Measurements from ENCODE around the gene HS3ST3A1.
"Not testable (repeated sequence)": the region's sequence is repeated elsewhere in the genome, so short reads cannot be mapped to it uniquely, and the experiment has no call there.

Gene HS3ST3A1

DNA sequence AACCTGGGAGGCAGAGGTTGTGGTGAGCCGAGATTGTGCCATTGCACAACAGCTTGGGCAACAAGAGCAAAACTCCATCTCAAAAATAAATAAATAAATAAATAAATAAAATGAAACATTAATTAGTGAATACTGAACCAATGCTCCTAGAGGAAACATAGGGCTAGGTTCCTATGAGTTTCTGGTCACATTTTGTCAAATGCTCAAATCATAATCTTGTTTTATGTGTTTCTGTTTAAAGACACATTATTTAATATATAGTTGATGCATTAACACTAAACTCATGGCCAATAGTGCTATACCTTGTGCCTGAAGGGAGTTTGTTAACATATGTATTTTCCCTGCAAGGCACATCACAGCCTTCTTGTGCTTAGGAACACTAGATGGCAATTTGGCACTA, 66.8 kb downstream of the HS3ST3A1 start:
- DNase-seq = no peak

DNA sequence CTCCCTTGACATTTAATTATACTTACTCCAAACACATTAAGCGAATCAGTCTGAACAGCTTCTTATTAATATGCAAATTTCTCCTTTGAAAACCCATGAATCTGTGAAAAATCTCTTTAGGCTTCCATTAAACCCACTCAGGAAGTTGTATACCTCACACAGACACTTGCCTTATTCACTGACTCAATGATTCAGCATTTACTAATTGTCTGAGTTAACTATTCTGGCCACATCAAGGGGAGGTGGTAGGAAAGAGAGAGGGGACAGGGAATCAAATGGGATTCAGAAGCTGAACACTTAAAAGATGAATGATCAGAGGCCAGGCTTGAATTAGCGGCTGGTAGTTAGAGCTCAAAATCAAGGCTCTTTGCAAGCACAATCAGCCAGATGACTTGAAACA, 70.0 kb downstream of the HS3ST3A1 start:
- DNase-seq = no peak

DNA sequence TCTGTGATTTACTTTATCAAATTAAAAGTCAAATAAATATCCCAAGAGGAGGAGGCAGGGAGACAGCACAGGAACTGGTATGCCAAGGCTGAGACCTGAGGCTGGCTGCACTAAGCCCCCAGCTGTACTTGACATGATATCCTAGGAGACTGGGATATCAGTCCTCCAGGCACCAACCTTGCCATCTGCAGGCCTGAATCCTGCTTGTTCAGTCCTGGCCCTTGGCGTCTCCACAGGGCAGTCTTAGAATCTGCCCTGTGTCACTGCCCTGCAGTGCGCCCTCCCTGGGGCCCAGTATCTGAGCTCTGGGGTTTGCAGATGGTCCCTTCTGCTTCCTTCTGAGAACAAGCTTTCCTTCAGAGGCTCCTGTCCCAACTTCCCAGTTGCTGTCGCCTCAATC, 75.9 kb downstream of the HS3ST3A1 start:
- no peak for DNase-seq

DNA sequence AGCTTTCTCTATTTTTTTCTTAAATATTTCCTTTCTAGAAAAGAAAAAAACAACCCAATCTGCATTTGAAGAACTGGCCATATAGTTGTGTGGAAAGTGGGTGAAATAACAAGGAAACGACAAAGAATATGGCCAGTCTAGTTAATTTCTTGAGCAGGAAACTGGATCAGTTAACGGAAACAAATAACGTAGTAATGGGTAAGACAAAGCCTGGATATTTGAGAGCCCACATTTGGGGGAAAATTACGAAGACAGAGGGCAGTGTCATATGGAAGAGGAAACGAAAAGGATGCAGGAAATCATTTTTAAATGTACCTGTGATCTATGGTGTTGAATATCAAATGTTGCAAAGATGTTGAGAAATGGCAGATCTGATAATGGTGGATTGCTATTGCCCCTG, 78.6 kb downstream of the HS3ST3A1 start:
- DNase-seq = no peak

DNA sequence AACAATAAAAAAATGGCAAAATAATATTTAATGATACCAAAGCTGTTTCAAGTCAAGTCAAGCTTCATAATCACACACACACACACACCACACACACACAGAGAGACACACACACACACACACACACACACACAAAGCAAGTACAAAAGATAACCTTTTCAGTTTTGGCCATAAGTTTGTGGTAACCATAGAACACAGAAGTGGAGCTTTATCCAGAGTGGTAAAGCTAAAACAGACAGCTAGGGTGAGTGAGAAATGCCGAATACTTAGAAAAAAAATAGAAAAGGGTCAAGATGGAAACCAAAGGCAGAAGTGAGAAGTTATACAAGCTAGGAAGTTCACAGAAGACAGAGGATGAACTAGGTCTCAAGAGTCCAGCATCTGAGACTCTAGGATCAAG, 79.0 kb downstream of the HS3ST3A1 start:
- DNase-seq = no peak

DNA sequence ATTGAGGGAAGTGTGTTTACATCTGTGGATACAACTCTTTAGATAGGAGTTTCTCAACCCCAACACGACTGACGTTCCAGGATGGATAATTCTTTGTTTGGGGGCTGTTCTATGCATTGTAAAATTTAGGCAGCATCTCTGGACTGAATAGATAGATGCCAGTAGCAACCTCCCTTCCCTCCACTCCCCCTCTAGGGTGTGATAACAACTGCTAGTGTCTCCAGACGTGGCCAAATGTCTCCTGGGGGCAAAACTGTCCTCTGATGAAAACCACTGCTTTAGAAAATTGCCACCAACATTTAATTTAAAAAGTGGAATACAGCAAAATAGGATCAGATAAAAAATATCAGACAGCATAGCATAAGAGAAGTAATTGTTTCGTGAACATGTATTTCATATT, 79.9 kb downstream of the HS3ST3A1 start:
- DNase-seq = no peak

DNA sequence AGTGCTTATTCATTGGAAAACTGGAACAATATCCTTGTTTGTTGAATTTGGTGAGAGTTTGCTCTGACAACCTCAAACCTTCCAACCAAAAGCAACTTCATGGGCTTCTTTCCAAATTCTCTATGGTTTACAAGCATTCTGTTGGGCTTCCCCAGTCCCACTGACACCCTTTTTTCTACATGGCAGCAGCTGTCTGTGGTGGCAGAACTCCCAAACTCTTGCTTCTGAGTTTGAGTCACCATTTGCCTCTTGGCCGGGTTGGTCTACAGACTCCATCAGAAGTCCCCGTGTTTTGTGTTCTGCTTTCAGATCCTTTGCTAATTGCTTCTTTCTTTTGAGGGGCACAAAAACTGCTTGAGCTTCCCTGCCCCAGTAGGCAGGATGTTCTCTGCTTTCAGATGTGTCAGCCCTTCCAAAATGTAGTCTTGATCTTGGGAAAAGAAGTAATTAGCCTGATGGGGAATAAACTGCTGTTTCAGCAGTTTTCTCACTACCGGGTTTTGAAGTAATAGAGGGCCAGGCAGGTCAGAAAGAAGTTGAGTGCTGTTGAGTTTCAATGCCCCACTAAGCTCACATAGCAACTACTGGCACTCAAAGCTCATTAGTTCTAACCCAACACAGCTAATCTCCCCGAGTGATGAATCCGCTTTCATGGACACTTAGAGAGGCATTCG, 80.7 kb downstream of the HS3ST3A1 start:
- no peak for DNase-seq

DNA sequence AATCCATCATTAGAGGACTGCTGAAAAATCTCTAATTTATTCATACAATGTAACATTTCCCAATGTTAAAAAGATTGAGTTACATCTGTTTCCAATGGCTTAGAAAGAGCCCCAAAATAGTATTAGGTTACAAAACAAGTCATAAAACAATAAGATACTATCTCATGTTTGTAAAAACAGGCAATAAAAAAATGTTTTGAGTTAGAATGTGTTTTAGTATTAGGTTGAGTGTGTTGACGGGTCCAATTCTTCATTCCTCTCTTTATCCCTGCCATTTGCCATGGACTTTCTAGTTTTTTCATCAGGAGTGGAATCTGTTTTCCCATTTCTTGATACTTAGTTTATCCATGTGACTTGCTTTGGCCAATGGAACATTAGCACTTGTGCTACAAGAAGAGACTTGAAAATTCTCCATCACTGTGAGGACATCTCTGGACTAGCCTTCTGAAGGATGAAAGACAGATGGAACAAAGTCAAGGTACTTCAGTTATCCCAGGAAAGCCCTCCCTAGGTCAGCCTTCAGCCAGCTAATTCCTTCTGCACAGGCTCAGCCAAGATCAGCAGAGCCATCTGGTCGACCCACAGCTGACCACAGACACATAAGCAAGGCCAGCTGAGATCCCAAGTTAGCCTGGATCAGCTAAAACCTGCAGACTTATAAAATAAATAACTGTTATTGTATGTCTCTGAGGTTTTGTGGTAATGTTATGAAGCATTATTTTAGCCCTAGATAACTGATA, 83.3 kb downstream of the HS3ST3A1 start:
- DNase-seq = no peak

DNA sequence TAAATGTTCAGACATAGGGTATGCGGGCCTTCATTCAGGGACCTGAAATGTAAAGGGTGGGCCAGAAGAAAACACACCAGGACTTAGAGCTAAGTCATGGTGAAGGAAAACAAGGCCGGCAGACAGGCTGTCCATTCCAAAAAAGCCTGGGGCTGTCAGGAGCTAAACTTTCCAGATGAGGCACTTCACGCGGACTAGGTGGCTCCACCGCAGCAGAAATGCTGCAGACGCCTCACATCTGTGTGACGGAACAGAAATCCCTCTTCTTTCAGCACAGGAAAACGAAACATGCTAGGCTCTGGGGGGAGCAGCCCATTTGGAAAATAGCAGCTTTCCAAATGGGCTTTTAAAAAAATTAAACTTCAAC, 88.7 kb downstream of the HS3ST3A1 start:
- no peak for DNase-seq

DNA sequence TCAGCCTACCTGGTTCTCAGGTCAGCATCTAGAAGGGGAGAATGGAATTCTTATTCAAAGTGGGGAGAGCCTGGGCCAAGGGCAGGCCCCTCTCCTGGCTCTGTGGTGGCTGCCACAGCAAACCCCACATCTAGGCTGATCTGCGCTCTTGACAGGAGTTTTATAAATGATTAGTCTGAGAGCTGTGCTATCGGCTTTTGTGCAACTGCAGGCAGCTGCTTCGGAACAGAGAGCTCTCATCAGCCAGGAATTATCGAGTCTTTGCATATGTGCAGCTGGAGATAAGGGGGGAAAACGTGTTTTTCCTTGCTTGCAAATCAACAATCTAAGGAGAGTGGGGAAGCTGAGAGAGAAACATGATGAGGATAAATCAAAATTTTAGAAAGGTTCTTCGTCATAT, 91.7 kb downstream of the HS3ST3A1 start:
- no peak for DNase-seq

DNA sequence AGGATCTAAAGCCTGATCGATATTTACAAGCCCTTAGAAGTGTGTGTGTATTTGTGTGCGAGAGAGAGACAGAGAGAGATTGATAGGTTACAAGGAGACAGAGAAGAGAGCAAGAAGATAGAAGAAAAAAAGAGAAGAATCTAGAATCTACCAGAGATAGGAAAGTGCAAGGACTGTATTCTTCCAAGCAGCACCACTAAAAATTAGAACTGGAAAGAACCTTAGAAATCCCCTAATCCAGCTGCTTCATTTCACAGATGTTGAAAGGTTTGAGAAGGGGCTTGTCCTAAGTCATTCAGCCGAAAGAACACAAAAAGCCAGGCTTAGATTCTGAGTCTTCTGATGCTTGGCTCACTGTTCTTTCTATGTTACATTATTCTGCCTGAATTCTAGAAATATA, 92.2 kb downstream of the HS3ST3A1 start:
- DNase-seq = no peak

DNA sequence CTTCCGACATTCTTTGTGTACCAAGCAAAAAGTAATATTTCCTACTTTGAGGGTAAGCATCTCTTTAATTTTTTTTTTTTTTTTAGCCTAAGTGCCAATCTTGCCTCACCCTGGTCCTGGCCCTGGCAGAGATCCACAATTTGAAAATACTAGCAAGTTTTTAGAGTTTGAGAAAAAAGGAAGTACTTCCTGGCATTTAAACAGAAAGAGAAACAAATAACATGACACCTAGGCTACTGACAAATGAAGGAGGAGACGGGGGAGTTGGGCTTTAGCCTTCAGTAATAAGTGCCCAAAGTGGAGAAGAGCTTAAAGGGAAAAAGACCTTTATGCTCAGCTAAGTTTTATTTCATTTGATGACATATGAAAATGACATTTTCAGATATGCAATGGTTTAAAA, 92.8 kb downstream of the HS3ST3A1 start:
- DNase-seq = no peak

DNA sequence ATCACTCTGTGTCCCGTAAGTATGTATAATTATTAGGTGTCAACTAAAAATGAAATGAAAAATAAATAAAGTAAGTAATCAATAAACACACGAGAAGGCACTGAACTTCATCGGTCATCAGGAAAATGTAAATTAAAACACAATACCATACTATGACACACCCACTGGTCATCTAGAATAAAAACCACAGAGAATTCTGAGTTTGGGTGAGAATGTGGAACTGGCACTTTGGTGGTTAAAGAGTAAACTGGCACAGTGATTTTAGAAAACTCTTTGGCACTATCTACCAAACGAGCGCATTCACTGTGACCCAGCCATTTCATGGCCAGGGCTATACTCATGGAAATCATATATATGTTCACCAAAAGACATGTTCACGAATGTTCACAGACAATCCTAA, 98.2 kb downstream of the HS3ST3A1 start:
- DNase-seq = no peak

DNA sequence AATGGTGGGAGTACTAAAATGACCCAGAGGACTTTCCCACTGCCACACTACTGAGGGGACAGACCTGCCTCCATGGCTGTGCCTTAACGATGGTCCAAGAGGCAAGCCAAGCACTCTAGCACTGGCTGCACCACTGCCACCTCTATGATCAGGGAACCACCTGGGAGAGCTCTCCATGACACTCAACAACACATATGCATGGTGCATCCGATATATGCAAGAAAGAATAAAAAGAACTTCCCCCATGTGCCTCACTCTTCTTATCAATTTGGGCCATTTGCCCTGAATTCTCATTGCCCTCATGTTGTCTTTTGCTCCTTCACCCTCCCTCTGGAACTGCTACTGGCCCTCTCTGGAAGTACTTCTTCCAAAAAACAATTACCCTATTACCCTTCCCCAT, 99.5 kb downstream of the HS3ST3A1 start:
- no peak for DNase-seq

DNA sequence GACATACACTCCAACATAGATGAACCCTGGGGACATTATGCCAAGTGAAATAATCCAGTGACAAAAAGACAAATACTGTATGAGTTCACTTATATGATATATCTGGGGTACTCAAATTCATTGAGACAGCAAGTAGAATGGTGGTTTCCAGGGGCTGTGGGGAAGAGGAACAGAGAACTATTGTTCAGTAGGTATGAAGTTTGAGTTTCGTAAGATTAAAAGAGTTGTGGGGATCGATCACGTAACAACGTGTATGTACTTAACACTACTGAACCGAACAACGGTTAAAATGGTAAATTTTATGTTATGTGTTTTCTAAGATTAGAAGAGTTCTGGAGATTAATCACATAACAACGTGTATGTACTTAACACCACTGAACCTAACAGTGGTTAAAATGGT, 100.8 kb downstream of the HS3ST3A1 start:
- no peak for DNase-seq

DNA sequence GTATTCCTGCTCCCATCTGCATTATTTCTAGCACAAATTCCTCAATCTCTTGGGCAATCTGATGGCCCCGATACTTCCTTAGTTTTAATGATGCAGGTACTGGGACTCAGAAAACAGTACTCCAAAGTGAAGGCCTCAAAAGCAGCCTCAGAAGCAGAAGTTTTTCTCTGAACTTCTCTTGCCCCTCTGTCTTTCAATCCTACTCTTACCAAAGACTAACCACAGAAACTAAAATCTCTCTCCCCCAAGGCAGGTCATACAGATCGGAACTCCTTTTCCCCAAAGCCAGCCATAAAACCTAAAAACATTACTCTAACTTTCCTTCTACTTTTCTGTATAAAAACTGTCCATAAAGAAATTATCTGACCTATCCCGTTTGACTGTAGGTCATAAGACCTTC, 103.5 kb downstream of the HS3ST3A1 start:
- DNase-seq = no peak

DNA sequence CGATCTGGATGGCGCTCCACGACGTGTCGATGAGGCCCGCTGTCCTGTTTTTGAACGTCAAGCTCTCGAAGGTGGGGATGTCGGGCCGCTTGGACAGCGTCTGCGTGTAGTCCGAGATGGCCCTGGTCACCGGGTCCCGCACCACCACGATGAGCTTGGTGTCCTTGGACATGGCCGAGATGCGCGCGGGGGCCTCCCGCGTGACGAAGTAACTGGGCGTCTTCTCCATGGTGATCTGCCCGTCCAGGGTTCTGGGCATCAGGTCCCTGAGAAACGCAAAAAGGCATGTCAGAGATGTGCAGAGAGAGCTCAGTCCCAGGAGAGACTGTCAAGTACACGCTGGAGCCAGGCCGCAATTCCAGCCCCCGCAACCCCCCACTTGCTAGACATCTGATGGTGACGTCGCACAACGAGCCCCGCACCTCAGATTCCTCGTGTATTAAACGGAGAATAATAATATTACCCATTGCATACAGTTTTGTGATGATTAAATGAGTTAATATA, 105.1 kb downstream of the HS3ST3A1 start:
- DNase-seq = not testable (repeated sequence)

DNA sequence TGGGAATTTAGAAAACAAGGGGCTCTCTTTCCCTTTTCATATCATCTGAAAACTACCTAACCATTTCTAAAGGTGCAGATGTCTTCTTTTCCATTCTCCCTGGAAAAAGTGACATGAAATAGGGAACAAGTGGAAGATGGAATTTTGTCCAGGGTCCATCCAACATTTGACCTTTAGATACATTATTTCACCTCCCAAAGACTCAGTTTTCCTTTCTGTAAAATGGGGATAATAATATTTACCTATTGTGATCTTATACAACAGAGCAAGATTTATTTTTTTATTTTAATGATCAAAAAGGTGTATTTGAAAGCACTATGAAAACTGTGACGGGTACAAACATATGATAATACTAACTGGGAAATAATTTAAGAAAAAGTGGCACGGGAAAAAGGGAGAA, 106.3 kb downstream of the HS3ST3A1 start:
- no peak for DNase-seq

DNA sequence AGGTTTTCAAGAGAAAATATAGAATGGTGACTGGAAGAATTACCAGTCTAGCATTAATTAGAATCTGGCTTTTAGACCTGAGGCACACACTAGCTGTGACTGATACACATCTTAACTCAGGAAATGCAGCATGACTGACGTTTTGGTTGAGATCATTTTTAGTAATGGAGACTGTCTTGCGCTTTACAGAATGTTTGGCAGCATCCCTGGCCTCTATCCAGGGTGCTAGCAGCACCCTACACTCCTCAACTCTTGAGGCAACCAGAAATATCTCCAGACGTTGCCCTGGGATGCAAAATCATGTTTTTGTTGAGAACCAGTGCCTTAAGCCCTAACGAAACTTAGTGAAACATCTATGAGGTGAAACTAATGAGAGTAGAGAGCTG, 109.0 kb downstream of the HS3ST3A1 start:
- no peak for DNase-seq

DNA sequence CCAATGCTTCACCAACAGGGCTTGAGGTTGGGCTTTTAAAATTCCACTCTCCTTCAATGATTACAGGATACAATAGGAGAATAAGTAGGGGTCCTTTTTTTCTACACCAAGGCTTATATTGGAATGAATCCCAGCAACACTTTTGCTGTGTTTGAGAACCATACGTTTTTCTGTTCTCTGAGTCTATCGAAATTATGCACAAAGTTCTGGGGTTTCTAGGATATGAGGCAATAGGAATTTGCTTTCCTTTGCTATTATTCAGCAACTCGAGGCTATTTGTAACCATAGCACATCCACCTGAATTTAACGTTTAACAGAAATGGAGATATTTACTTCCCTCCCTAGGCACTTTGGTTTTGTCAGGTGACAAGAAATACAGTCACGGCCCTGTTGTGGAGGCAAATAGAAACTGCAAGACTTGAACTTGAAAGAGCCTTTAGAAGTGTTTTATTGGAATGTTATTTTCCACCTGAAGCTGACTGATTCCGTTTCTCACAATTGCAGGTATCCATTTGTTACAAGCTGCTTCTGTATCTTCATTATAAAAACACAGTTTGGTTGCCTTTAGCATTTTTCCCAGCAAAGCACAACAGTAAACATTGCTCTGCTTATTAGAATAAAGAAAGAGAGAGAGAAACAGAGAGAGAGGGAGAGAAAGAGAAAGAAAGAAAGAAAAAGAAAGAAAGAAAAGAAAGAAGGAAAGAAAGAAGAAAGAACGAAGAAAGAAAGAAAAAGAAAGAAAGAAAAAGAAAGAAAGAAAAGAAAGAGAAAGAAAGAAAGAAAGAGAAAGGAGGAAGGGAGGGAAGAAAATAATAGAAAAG, 109.6 kb downstream of the HS3ST3A1 start:
- DNase-seq = no peak

DNA sequence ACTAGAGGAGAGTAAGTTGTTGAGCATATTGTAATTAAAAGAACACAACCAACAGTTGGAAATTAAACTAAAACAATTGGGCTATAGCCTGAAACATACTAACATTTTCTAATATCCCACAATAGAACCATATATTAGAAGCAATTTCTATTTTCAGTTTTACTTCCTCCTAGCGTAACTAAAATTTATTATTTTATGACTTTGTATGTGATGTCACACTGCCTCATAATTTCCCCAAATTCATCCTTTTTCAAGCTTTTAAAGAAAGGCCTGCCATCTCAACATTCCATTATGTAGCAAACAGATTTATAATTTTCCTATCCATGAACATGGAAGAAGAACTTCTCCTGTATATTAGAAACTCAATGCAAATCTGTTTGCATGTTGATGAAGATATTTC, 110.2 kb downstream of the HS3ST3A1 start:
- no peak for DNase-seq

DNA sequence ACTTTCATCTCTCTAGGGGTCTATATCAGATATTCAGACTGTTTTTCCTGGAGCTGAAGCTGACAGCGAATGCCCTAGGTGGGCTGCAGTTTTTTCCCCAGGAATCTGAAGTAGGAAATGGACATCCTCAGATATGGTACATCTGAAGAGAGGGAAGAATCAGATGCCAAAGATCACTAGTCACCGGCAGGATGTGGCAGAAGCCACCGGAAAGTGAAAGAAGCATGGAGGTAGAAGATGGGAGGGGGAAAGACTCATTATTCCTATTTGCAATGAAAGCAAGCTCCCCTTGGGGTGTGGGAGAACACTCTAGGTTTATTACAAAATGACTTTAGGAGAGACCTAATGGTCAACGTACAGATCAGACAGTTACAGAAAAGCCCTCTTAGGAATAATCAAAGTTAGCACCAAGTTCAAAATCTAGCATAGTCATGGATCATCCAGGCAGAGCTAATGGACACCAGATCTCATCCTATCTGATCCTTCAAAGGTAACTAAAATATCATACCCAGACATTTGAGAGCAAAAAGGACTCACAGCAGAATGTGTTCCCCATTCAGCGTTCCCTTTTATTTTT, 110.7 kb downstream of the HS3ST3A1 start:
- DNase-seq = no peak

DNA sequence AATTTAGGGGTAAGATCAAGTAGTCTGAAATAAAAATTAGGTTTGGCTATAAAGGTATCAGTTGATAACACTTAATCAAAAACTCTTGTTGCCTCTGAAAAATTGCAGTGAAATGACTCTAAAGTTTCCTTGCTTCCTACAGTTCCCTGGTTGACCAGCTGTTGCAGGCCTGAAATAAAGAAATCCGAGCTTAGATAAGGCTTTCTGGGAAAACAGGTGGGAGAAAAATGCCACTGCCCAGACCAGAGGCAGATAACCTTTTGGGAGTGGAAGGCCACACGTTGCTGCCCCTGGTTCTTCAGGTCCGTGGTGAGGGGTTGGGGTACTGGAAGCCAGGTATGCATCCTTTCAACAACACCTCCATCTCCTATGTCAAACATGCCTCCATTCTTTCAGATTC, 111.3 kb downstream of the HS3ST3A1 start:
- DNase-seq = no peak

DNA sequence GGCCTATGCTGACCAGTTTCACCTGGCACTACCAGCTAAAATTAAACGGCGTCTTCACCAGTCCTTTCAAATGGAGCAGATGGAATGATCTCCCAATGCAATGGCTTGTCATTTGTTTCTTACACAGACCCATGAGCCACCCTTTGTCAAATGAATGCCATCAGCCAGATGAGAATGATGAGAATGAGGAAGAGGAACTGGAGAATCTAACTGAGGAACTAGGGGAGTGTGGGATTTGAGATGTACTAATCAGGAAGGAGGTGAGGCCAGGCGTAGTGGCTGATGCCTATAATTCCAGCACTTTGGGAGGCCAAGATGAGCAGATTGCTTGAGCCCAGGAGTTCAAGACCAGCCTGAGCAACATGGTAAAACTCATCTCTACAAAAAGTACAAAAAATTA, 116.4 kb downstream of the HS3ST3A1 start:
- no peak for DNase-seq
